T follicular helper cell (primary cell): ENCODE results near the gene GAK.

Experiments
- DNase-seq: peaks from one replicate; pipeline ENCODE4 v3.0.0-alpha.2; 2020; ENCODE audit warnings: low read depth

Gene GAK

DNA sequence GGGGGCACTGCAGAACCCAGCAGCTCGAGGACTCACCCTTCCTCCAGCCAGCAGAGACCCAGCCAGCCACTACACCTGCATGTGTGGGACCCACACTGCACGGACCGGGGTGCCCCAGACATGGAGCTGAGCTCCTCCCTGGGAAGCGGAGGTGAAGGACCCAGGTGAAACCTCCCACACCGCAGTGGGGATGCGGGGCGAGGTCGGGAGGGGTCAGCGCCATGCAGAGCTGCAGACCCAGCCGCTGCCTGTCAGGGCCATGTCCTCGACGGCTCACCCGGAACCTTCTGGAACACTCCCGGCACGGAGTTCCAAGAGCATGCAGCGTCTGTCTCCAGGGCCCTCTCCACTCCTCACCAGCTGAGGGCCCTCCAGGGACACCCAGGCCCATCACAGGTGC is 42.6 kb downstream of the GAK start:
- no peak for DNase-seq

DNA sequence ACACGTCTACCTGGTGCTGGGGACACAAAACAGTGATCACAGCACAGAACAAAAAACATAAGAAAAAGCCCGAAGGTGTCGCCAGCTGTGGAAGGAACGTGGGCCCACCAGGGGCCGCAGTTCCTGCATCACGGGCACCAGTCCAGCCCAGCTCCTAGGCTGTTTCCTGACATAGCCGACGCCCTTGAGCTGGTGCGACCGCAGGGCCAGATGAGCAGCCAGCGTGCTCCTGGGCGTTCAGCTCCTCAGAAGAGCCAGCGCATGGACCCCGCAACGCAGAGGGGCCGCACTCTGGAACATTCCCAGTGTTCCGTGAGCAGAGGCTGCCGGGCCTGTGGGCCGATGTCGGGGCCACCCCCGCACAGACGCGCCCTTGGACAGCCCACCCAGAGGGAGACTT is 44.1 kb downstream of the GAK start:
- DNase-seq = no peak

- no peak for DNase-seq
Observed at GRCh38 chr4:887034-887763, 44.9 kb downstream of the GAK start.

DNA sequence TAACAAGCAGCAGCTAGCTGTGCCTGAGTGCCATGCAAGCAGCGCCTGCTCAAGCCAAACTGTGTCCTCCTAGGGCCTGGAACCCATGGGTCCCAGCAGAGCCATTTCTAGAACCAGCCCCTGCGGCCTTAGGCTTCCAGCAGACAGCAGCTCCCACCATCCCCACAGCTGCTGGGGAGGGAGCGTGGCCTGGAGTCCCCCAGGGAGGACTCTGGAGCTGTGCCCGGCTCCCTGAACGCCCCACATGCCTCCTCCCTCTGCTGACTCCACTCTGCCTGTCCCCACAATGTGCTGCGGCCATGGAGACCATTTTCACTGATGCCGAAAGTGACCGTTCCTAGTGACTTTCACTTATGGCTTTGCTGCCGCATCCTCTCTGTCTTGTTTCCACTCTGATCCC is 45.9 kb downstream of the GAK start:
- no peak for DNase-seq

DNA sequence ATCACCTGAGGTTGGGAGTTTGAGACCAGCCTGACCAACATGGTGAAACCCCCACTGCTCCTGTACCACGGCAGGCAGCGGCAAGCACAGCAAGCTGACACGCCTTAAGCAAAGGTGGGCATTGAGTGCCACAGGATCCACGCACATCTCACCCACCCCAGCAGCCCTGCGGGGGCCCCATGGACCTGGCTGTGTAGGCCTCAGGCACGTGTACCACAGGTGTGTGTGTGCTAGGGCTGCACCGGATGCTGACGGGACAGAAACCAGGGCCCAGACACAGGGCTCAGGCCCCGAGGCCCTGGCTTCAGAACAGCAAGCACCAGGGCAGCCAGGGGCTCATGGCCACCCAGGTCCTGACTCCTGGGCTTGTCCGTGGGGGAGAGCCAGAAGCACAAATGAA is 46.8 kb downstream of the GAK start:
- no peak for DNase-seq

- no peak for DNase-seq
Observed at GRCh38 chr4:884896-885295, 47.2 kb downstream of the GAK start.

- no peak for DNase-seq
Observed at GRCh38 chr4:884259-884658, 47.9 kb downstream of the GAK start.

GRCh38 chr4:883377-884095 is 48.6 kb downstream of the GAK start:
- DNase-seq = no peak

DNA sequence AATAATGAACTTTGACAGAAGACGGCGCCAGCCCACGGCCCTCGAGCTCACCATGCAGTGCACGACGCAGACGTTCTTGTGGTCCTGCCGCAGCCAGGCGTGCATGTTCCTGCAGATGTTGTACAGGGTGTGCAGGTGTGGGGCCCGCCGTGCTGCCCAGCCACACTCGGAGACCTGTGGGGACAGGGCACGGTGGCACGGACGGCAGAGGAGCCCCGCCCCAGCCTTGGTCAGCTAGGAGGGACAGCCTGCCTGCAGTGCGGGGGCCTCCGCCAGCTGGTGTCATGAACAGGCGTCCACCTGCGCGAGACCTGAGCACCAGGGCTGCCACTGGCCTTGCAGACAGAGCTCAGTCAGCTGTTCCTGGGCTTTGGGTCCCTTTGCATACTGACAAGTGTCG is 49.5 kb downstream of the GAK start:
- DNase-seq = no peak

GRCh38 chr4:881709-882108 is 50.4 kb downstream of the GAK start:
- no peak for DNase-seq

GRCh38 chr4:880684-881405 is 51.3 kb downstream of the GAK start:
- DNase-seq = no peak

- DNase-seq = no peak
Observed at GRCh38 chr4:879729-880077, 52.4 kb downstream of the GAK start.

- no peak for DNase-seq
Observed at GRCh38 chr4:878796-879728, 53.1 kb downstream of the GAK start.

GRCh38 chr4:877502-877901 is 54.6 kb downstream of the GAK start:
- DNase-seq = no peak

DNA sequence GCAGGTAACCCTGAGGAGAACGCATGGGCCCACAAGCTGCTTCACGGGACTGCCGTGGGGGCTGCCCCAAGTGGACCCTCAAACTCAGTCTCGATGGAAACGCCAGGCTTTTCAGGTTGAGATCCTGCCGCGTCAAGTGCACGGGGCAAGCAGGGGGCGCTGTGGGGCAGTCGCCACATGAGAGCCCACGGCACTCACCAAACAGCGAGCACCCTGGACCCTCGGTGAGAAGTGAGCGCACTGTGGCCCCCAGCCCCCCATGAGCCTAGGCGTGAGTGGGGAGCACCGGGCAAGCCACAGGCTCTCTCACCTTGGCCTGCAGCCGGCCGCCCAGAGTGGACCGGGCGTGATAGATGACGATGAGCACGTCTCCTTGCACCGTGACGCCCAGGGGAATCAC is 55.3 kb downstream of the GAK start:
- no peak for DNase-seq

DNA sequence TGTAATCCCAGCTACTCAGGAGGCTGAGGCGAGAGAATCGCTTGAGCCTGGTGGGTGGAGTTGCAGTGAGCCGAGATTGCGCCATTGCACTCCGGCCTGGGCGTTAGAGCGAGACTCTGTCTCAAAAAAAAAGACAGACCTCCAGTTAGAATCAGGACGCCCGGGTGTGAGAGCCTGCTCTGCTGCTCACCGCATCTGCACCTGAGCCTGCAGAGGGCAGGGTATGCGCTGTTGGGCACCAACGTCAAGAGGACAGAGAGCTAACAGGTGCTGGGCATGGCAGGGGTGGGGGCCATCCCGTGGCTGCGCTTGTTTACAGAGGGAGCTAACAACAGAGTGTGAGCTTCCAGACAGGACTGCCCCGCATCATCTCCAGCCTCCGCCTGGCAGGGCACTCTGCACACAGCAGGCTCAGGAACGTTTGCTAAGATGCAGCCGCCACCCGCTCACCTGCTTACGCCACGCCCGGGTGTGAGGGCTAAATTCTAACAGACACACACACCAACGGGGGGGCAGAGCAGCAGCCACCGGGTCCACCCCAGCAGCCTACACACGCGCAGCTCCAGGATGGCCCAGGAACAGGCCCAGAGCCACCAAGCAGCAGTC is 56.2 kb downstream of the GAK start:
- no peak for DNase-seq

GRCh38 chr4:874971-875817 is 56.9 kb downstream of the GAK start:
- no peak for DNase-seq

DNA sequence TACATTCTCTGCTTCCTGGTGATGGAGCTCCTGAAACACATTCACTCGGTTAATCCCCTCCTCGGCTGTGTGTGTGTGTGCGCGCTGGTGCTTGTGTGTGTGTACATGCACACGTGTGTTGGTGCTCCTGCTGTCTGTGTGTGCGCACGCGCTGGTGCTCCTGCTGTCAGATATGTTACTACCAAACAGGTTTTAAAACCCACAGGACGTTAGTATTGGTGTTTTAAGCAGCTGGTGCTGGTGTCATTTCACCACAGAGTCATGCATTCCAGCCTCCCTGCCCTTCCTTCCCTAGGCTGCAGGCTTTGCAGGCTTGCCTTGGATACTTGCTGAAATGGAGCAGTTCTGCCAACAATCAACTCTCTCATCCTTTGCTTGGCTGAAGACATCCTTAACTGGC is 58.1 kb downstream of the GAK start:
- no peak for DNase-seq

GRCh38 chr4:872241-872981 is 59.7 kb downstream of the GAK start:
- no peak for DNase-seq

- DNase-seq = no peak
Observed at GRCh38 chr4:871484-871883, 60.6 kb downstream of the GAK start.
